Epithelial cell of proximal tubule (primary cell): Measurements from ENCODE around the gene IL1RAPL2. TPM values are rescaled to one million over a fixed set of nuclear protein-coding genes. Genes with fewer than 3 reads are reported as not detected.
"Not testable (repeated sequence)": the region's sequence is repeated elsewhere in the genome, so short reads cannot be mapped to it uniquely, and the experiment has no call there.

ENCODE experiments used
- DNase-seq: peaks from one replicate; pipeline ENCODE4 v3.0.0-alpha.2; 2011; ENCODE audit warnings: low read depth
- H3K4me3 ChIP-seq: 2 replicates; pipeline ENCODE4 v1.5.1; 2011; ENCODE audit warnings: low read depth, mild to moderate bottlenecking, low read length
- total RNA-seq: library from RNA; depleted of rRNA; stranded (reverse); fragments of >200 nt; gene quantifications from 2 replicates; pipeline ENCODE4 v1.2.3, GENCODE V29; 2015
- TF ChIP-seq, protein P1 (sequence below): conservative IDR thresholded peaks from 2 replicates; pipeline ENCODE4 v1.5.1; 2012; ENCODE audit warnings: low read depth, mild to moderate bottlenecking, low read length

Gene IL1RAPL2
- not detected in 2 replicates for total RNA-seq

- TF ChIP-seq, protein P1, sequence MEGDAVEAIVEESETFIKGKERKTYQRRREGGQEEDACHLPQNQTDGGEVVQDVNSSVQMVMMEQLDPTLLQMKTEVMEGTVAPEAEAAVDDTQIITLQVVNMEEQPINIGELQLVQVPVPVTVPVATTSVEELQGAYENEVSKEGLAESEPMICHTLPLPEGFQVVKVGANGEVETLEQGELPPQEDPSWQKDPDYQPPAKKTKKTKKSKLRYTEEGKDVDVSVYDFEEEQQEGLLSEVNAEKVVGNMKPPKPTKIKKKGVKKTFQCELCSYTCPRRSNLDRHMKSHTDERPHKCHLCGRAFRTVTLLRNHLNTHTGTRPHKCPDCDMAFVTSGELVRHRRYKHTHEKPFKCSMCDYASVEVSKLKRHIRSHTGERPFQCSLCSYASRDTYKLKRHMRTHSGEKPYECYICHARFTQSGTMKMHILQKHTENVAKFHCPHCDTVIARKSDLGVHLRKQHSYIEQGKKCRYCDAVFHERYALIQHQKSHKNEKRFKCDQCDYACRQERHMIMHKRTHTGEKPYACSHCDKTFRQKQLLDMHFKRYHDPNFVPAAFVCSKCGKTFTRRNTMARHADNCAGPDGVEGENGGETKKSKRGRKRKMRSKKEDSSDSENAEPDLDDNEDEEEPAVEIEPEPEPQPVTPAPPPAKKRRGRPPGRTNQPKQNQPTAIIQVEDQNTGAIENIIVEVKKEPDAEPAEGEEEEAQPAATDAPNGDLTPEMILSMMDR: peak; percentile 67
- no peak for DNase-seq
- H3K4me3 ChIP-seq: peak within 1 kb of the TSS; percentile 28
These were observed at the start of gene IL1RAPL2 for GRCh38 chrX:104565791-104566680. IL1RAPL2 (plus strand) TSS chrX:104566199.

GRCh38 chrX:104522386-104522785 is 43.6 kb upstream of the IL1RAPL2 start:
- TF ChIP-seq, protein P1: no peak
- H3K4me3 ChIP-seq: no peak overlapping the region
- no peak for DNase-seq

DNA sequence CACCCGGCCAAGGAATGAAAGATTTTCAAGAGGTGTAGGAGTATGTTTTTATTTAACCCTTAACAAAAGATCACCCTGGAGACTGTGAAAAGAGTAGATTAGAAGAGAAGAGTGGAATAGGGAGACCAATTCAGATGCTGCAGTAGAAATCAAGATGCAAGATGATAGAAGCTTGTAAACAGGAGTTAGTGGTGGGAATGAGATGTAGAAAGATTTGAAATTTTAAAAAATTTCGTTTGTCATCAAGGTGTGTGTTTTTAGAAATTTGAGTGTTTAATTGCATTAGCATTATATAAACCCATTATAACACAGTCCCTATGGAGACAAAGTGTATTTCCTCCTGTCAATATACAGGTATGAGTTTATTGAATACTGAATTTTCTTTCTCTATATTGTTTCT is 42.1 kb upstream of the IL1RAPL2 start:
- H3K4me3 ChIP-seq: no peak overlapping the region
- DNase-seq: no peak
- TF ChIP-seq, protein P1: no peak

DNA sequence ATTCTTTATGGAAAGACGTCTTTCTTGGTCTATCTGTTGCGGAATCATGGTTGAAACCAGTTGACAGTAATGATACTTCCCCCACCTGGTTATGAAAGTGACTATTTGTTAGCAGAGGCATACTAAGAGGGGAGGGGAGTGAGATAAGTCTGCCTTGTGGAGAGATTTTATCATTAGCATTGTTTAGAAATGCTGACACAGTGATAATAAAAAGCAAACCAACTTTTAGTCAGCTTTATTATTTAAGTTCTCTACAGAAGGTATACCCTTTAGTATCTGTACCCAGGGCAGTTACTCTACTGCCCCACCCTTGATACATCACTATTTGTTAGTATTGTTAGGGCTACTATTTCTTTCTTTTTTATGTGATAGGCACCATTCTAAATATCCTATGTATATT is 26.9 kb upstream of the IL1RAPL2 start:
- TF ChIP-seq, protein P1: no peak
- DNase-seq: no peak
- H3K4me3 ChIP-seq: no peak overlapping the region

DNA sequence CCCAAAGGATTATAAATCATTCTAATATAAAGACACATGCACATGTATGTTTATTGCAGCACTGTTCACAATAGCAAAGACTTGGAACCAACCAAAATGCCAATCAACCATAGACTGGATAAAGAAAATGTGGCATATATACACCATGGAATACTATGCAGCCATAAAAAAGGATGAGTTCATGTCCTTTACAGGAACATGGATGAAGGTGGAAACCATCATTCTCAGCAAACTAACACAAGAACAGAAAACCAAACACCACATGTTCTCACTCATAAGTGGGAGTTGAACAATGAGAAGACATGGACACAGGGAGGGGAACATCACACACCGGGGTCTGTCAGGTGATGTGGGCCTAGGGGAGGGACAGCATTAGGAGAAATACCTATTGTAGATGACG is 23.6 kb upstream of the IL1RAPL2 start:
- H3K4me3 ChIP-seq: not testable (repeated sequence)

GRCh38 chrX:104564335-104564734 is 1.7 kb upstream of the IL1RAPL2 start:
- H3K4me3 ChIP-seq: no peak overlapping the region
- TF ChIP-seq, protein P1: no peak
- no peak for DNase-seq

More for the DNA sequence above, 23.6 kb upstream of the IL1RAPL2 start:
- DNase-seq: not testable (repeated sequence)

DNA sequence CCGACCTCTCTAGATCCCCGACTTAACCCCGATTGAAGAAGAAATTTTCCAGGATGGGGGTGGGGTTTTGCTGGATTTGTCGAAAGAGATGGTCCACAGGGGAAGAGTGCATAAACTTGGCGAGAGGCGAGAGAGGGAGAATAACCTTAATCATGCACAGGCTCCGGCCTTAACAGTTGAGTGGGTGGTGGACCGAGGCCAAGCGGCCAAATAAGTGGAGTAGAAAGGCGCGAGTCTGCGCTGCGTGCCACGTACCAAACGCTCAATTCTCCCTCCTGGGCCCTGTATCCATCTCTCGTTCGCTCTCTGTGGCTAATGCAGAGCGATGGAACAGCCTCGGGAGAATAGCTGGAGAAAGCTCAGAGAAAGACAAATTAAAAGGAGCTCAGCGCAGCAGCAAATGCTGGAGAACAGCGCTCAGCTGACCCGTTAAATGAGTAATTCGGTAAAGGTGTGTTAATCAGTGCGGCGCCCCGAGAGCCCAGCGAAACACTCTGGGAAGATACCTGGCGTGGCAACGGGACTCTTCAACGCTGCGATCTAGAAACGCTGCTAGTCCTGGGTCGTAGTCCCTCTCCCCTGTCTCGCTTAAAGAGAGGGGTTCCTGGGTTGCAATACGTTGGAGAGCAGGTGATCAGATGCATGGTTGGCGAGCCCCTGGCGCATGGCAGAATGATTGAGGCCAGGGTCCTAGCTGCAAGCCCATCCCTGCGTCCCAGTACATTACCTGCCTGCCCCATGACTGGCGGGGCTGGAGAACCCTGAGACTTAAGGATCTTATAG is 887 bp upstream of the IL1RAPL2 start:
- H3K4me3 ChIP-seq: no peak overlapping the region
- no peak for DNase-seq
- TF ChIP-seq, protein P1: no peak
